ENCODE data around the gene EGFL8.

EGFL8 gene

DNA sequence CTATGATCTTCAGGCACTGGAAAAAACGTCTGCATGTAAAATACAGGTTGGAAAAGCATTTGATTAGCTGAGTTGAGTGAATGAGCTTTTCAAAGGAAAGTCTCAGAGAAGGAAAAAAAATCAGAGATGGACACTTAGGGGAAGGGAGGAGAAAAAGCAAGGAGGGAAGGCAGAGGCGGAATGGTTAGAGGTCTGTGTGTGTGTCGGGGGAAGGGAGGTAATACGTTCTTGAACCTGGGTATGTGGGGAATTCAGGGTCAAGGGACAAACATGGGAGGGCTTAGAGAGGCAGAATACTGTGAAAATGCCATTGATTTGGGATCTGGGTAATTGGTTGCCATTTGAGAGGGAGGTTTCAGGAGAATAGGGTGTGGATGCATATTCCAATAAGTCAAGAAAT is 17.7 kb upstream of the EGFL8 start:
- DNase-seq (ENCODE audit: low spot score), result no peak

DNA sequence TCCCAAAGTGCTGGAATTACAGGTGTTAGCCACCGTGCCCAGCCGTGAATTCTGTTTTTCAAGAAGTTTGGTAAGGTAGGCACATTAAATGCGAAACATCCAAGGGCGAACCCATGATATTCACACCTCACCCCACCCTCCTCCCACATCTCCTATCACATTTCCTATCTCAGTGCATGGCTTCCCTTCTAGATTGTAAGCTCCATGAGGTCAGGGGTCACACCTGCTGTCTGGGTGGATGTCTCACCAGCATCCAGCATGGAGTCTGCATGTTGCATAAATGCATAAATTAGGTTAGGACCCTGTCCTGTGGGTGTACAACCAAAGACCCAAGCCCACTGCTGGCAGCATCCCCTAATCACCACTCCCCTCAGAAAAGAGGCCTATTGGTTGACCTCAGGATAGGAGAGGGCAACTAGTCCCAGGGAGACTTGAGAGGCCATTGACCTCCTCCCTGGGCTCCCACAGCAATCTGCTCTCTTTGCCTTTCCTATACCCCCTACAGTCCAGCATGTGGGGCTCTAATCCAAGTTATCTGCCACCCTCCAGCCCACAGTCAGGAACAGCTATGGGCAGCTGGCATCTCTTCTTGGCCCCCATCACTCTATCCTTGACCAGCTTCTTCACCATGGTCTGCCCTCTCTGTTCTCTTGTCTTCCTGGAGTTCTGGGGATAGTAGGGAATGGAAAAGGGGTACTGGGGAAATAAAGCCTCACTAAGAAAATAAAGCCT is 16.8 kb upstream of the EGFL8 start:
- DNase-seq (ENCODE audit: low spot score), result no peak

DNA sequence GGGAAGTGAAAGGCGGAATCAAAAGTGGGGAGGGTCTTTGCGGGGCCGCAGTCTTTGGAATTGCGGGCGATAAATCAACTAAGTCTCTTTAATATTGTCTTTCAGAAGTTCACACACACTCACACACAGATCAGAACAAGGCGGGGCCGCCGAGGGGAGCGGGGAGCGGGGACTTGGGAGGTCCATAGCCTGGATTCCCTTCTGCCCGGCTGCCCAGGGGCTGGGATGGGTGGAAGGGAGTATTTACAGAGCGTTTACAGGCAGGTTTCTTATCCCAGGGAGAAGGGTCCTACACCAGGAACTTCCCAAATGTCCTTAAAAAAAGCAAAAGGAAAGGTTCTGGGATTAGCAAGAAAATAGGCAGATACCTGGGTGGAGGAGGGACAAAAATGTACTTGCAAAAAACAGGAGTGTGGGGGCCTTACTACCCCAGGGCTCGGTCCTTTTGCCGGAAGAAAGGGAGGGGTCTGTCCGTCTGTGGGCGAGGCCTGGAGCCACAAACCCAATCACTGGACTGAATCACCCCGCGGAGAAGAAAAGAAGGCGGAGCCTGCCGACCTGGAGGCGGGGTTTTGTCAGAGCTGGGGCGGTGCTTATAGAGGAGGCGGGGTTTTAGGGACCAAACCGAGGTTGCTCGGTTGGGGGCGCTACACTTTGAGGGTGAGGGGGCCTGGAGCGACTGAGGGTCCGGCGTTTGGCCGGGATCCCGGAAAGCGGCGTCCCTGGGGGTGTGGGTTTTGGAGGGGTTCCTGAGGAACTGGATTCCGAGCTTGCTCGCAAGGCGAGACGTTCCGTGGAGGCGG is 15.9 kb upstream of the EGFL8 start:
- DNase-seq (ENCODE audit: low spot score), result no peak

DNA sequence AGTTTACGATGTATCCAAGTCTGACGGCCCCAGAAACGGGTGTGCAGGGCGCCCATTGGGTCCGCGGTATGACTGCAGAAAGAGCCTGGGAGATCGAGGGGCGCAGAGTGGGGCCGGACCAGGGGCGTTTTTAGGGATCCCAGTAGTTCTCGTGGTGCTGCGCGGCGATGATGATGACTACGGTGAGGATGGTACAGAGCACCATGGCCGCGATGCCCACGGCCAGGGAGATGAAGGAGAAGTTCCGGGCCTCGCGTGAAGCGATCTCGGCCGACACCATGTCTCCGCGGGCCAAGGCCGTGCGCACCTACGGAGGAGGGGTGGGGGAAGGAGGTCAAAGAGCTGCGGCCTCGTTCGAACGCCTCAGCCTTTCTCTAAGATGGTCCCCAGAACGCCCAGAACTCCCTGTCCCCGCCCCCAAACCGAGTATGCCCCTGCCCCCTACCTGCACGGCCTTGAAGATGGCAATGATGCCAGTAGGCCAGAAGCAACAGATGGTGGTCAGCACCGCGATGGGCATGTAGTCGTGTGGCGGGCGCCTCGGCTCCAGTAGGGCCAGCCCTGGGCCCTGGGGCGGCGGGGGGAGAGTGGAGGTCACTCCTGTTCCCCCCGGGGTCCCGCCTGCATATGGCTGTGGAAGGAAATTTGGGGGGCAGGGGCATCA is 15.2 kb upstream of the EGFL8 start:
- DNase-seq (ENCODE audit: low spot score), result no peak

DNA sequence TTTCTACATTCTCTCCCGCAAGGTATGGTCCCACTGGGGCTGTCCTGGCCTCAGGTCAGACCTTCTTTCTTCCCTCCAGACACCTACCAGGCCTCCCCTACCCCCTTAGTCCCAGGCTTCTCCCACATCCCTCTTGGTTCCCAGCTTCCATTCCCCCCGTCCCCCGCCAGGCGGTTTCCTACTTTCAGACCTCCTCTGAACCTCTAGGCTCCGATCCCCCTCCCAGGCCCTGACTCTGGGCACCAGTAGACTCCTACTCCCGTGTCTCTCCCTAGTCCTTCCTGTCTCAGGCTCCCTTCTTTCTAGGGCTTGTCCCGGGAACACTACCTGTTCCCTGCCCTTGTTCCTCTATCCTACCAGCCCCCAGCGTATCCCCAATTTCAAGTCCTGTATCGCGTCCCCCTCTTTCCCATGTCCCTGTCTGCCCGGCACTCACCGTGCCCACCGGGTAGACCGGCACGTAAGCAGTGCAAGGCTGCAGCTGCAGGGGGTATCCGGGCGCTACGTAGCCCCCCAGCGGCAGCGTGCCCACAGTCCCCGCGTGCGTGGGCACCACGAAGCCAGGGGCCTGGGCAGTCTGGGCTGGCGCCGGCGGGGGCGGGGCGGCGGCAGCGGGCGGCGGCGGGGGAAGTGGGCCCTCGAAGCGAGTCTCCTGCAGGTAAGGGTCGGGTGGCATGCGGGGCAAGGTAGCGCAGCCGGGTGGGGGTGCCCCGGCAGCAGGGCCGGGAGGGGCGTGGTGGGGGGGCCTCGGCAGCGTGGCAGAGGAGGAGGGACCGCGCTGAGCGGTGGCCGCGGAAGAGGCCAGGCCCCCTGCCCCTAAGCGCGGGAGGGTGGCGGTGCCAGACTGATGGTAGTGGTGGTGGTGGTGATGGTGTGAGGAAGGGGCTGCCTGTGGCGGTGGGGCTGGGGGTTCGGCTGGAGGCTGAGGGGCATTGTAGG is 14.2 kb upstream of the EGFL8 start:
- DNase-seq (ENCODE audit: low spot score), result no peak

DNA sequence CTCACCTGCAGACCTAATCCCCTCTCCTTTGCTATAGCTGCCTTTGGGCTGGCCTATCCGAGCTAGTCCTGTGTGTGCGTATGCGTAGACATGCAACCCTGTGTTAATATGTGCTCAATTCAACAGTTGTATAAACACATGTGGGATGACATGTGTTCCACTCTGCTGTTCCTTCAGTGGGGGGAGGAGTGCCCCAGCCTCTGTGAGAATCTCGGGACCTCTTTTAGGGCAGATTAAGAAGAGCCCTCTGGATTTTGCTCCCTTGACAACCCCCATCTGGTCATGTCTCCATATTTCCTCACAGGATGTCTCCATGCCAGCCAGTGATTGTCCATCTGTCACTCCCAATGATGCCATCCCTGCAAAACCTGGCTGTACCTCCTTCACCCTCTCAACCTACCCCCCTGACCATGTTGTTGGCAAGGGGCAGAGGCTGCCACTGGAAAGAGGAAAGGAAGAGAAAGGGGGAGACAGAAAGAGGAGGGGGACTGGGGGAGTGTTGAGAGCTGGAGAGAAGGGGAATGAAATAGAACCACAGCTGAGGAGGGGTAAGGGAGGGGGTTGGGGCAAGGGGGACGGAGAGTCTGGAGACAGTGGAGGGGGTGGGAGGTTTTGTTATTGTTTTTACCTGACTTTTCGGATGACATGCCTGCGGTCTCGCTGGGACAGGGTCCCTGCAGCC is 13.1 kb upstream of the EGFL8 start:
- no peak for DNase-seq (ENCODE audit: low spot score)

DNA sequence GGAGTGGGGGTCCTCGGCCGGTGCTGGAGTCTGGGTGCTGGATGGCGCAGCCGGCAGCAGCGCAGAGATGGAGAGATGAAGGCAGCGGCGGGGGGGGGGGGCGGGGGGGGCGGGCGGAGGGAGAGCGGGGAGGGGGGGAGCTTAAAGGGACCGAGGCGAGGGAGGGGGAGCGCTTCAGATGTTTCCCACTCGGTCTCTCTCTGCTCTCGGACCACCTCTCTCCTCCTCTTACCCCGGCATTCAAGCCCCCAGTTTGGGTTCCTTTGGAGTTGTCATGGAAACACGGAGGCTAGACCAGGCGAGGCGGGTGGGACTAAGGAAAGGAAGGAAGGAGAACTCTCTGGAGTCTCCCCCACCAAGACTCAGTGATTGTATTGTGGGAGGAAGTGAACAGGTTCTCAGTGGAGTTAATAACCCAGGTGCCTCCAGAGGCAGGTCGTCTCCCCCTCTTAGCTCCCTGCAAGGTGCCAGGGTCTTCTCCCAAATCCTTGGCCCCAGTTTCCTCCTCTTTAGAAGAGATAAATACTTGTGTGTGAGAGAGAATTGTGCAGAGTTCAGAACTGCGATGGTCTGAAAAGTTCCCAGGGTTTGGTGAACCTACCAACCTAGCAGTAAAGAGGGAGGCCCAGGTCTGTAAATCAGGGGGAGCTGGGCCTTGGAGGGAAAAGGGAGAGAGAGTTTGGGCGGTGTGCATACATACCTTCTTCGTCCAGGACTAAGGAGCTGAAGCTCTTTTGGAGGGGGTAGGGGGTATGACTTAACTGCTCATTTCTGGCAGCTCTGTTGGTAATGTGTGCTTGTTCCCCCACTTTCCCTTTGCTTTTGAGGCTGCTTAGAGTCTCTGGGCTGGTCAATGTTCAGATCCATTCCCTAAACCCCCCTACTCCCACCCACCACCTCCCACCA is 12.3 kb upstream of the EGFL8 start, which contains the start of gene PRRT1:
Gene PRRT1, minus strand, starts transcription at position 77 of the 906 bp plus-strand sequence. CDS start 112 bp downstream, outside the sequence.
- DNase-seq (ENCODE audit: low spot score), result peak; percentile 80

DNA sequence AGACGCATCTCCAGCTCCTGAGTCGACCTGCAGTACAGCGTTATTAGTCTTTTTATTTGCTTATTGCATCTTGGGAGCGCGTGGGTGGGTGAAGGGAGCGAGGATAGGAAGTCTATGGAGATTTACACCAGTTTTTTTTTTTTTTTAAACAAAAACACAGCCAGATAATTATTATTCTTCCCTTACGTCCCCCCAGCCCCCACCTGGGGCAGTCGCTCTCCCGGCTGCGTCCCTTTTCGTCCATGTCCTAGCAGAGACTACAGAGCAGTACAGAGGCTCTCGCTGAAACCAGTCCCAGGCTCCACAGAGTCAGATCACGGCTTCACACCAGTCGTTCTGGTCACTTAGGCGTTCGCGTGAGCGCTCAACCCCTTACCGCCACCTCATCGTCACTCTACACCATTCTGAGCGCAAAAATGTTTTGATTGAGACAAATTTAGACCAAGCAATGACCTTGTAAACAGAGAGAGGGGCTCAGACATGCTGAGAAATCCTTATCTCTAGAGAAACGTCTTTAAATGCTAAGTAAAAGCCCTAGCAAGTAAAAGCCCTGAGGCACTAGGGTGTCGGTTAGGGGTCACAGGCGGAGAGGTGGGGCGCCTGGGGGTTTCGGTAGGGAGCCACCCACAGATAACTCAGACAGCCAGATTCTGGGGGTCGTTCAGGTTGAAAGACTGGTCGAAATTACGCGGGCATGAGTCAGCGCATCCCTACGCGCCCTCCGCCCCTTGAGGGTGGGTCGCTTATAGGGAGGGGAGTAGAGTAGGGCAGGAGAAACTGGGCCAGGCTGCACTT is 11.4 kb upstream of the EGFL8 start:
- DNase-seq (ENCODE audit: low spot score), result peak; percentile 26

DNA sequence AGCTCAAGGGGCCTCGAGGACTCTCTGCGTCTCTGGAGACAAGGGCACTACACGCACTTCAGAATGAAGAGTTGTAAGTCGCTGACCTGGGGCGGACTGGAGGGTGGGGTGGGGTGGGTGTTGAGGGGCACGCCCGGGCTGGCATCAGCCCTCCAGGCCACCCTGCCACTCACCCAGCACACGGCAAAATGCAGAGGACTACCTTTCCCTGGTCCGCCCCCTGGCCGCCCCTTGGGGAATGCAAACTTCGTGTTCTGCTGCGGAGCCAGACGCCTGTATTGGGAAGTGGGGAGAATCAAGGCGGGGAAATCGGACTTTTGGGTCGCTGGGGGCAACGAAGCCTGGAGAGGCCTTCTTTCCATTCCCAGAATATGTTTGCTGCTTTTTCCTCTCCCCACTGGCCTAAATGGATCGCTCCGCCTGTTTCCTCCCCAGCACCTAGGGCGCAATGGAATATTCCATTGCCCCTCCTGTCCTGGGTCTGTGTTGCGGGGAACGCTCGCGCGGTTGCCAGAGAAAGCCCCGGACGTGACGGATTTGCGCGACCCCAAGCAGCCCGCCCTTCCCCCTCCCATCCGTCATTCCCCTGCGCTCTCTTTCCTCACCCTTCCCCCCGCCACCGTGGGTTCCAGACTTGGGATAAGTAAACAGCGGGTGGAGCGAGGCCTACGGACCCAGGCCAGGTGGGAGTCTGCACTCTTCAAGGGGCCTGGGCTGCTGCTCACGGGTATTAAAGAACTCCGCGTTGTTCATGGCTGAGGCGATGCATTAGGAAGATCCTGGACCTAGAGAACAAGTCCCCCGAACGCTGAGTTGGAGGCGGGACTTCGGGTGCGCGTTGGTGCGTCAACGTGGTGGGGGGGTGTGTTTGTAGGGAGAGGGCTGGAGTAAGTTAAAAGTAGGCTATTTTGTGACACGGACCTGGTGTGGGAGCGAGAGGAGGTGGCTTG is 10.6 kb upstream of the EGFL8 start, which contains the start of gene PPT2:
Gene PPT2, plus strand, starts transcription at position 578 of the 950 bp plus-strand sequence. CDS start 454 bp downstream, outside the sequence.
- DNase-seq (ENCODE audit: low spot score), result peak; percentile 94

DNA sequence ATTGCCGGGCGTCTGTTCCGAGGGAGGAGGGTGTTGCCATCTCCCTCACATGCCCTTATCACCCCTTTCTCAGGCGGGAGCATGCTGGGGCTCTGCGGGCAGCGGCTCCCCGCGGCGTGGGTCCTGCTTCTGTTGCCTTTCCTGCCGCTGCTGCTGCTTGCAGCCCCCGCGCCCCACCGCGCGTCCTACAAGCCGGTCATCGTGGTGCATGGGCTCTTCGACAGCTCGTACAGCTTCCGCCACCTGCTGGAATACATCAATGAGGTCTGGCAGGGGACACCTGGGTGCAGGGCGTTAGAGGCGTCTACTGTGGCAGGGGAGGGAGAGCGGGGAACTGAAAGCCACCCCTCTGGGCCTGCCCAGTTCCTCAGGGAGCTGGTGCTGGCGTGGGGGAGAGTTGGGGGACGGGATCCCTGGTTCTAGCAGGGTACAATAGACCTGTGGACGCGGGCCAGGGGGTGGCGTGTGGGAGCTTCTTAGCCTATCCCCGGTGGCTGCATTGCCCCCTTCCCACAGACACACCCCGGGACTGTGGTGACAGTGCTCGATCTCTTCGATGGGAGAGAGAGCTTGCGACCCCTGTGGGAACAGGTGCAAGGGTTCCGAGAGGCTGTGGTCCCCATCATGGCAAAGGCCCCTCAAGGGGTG is 9.8 kb upstream of the EGFL8 start:
- peak; percentile 67 for DNase-seq (ENCODE audit: low spot score)

DNA sequence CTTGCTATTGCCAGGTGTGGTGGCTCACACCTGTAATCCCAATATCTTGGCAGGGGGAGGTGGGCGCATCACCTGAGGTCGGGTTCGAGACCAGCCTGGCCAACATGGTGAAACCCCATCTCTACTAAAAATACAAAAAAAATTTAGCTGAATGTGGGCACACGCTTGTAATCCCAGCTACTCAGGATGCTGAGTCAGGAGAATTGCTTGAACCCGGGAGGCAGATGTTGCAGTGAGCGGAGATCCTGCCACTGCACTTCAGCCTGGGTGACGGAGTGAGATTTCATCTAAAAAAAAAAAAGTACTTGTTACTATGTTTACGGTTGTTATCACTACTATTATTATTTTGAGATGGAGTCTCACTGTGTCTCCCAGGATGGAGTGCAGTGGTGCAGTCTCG is 7.5 kb upstream of the EGFL8 start:
- no peak for DNase-seq (ENCODE audit: low spot score)

DNA sequence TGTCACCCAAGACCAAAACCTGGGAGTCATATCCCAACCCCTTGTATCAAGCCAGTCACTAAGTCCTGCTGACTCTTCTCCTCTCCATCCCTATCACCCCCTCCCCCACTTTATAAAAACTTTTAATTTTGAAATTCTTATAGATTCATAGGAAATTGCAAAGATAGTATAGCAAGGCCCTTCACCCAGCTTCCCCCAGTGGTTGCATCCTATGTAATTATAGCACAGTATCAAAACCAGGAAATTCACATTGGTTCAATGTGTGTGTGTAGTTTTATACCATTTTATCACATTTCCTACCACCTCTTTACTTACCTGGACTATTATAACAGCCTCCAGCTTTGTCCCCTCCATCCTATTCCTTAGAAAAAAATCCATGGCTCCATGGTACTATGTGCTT is 6.3 kb upstream of the EGFL8 start:
- no peak for DNase-seq (ENCODE audit: low spot score)

DNA sequence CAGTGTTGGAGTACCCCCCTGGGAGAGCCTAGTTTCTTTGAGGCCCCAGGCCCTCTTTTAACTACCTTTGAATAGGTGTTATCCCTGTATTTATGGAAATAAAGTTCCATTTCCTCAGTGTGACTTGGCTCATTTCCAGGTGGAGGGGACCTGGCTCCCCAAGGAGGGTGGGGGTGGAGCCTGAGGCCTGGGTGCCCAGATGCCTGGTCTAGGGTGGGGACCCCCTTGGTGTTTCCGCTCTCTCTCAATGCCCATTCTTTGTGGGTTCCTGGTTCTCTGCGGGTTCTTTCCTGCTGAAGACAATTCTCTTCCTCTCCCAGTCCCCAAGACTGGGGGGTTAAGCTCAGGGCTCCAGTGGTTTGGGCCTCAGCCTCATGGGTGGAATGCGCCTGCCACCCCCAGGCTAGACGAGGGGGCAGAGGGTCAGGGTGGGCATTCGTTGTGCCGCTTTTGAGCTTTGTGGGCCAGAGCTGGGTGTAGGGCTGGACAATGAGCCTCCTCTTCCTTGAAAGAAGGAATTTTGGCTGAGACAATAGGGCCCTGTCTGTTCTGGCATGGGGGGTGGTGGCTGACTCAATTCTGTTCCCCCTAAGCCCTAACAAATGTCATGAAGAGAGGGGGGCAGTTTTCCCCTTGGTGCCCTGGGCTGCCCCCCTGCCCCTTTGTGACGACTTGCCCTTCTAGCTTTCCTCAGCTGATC is 686 bp upstream of the EGFL8 start:
- DNase-seq (ENCODE audit: low spot score), result no peak

DNA sequence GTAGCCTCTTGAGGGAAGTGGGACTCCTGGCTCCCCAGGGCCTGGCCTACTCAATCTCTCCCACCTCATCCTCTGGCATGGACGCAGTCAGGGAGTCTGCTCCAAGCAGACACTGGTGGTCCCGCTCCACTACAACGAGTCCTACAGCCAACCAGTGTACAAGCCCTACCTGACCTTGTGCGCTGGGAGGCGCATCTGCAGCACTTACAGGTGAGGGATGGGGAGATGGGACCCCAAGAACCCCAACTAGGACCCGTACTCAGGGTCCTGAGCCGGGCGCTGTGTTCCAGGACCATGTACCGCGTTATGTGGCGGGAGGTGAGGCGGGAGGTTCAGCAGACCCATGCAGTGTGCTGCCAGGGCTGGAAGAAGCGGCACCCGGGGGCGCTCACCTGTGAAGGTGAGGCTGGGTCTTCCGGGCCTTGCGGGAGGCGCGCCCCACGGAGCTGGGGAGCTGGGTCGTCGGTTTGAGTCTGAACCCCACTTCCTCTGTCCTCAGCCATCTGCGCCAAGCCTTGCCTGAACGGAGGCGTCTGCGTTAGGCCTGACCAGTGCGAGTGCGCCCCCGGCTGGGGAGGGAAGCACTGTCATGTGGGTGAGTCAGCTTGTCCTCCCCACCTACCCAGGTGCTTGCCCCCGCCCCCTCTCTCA is 2.1 kb downstream of the EGFL8 start:
- no peak for DNase-seq (ENCODE audit: low spot score)

DNA sequence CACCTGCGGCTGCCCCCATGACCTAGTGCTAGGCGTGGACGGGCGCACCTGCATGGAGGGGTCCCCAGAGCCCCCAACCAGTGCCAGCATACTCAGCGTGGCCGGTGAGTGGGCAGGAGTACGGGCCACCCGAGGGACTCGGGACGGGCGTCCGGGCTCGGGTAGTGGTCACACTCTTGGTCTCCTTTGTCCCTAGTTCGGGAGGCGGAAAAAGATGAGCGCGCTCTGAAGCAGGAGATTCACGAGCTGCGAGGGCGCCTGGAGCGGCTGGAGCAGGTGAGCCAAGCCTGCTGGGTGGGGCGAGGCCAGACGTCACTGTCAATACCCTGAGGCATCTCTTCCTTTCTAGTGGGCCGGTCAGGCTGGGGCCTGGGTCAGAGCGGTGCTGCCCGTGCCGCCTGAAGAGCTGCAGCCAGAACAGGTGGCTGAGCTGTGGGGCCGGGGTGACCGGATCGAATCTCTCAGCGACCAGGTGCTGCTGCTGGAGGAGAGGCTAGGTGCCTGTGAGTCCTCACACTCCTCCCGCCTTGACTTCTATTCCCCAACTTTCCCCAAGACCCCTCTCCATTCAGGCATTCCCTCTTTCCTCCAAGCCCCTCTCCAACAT is 2.9 kb downstream of the EGFL8 start:
- no peak for DNase-seq (ENCODE audit: low spot score)

DNA sequence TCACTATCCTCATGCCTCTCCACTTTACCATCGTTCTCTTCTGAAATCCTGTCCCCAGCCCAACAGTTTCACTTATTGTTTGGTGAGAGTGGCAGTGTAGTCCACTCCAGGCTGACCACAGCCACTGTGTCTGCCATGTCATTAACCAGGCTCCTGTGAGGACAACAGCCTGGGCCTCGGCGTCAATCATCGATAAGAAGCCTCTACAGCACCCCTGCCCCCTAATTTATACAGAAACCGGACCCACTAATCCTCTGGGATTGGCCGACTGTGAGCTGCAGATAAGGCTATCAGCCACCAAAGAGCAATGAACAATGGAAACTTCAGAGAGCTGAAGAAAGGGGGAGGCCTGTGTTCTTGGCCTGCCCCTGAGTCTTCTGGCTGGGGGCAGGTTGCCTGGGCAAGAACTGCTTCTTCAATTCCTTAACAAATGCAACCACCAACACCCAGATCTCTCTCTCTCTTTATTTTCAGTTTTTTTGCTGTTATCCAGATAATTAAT is 3.4 kb downstream of the EGFL8 start:
- no peak for DNase-seq (ENCODE audit: low spot score)
